ENCODE measurements around the gene TSPAN4. TPM values are rescaled to one million over a fixed set of nuclear protein-coding genes. Genes with fewer than 3 reads are reported as not detected.

TSPAN4 gene
- total RNA-seq, 4 donors from 2014 or later = 57.3 to 88.3 (median 70.7) TPM

GRCh38 chr11:898540-899190, 56.0 kb downstream of the TSPAN4 start:
- TF ChIP-seq POLR2A (IDR thresholded peaks at IDR 0.05) = no peak
- TF ChIP-seq CTCF (IDR thresholded peaks at IDR 0.05) = no peak
- WGBS, 2 donors = 91 to 95% methylated on average over 21 to 22 of the region's 22 CpGs
- no peak for DNase-seq (ENCODE audit: low spot score in 2 of 2)
- no peak overlapping the region for H3K4me3 ChIP-seq (ENCODE audit: low read depth, poor library complexity, severe bottlenecking)
- intact Hi-C loops (cut with DNase I; ENCODE audit: low total_unique reads) = no loop called here

- no peak for DNase-seq (ENCODE audit: low spot score in 2 of 2)
- WGBS, 2 donors = 95 to 97% methylated on average over 11 of the region's 11 CpGs
- intact Hi-C loops (cut with DNase I; ENCODE audit: low total_unique reads) = no loop called here
- H3K4me3 ChIP-seq (ENCODE audit: low read depth, poor library complexity, severe bottlenecking) = no peak overlapping the region
- no peak for TF ChIP-seq CTCF (IDR thresholded peaks at IDR 0.05)
- no peak for TF ChIP-seq POLR2A (IDR thresholded peaks at IDR 0.05)
Observed at GRCh38 chr11:899724-900123, 57.1 kb downstream of the TSPAN4 start.

GRCh38 chr11:900545-900944, 57.9 kb downstream of the TSPAN4 start:
- H3K4me3 ChIP-seq (ENCODE audit: low read depth, poor library complexity, severe bottlenecking) = no peak overlapping the region
- 91 to 98% methylated on average over 6 to 7 of the region's 7 CpGs for WGBS, 2 donors
- intact Hi-C loops (cut with DNase I; ENCODE audit: low total_unique reads) = no loop called here
- no peak for DNase-seq (ENCODE audit: low spot score in 2 of 2)
- no peak for TF ChIP-seq CTCF (IDR thresholded peaks at IDR 0.05)
- no peak for TF ChIP-seq POLR2A (IDR thresholded peaks at IDR 0.05)

- no peak overlapping the region for H3K4me3 ChIP-seq (ENCODE audit: low read depth, poor library complexity, severe bottlenecking)
- TF ChIP-seq CTCF (IDR thresholded peaks at IDR 0.05) = no peak
- TF ChIP-seq POLR2A (IDR thresholded peaks at IDR 0.05) = no peak
- WGBS, 2 donors = 91 to 93% methylated on average over 19 of the region's 19 CpGs
- DNase-seq (ENCODE audit: low spot score in 2 of 2) = no peak
- intact Hi-C loops (cut with DNase I; ENCODE audit: low total_unique reads) = no loop called here
Observed at GRCh38 chr11:901452-902061, 58.9 kb downstream of the TSPAN4 start.

- TF ChIP-seq POLR2A (IDR thresholded peaks at IDR 0.05) = no peak
- TF ChIP-seq CTCF (IDR thresholded peaks at IDR 0.05) = no peak
- WGBS, 2 donors = 89 to 91% methylated on average over 7 of the region's 7 CpGs
- no peak for DNase-seq (ENCODE audit: low spot score in 2 of 2)
- intact Hi-C loops (cut with DNase I; ENCODE audit: low total_unique reads) = no loop called here
- no peak overlapping the region for H3K4me3 ChIP-seq (ENCODE audit: low read depth, poor library complexity, severe bottlenecking)
Observed at GRCh38 chr11:904380-904779, 61.7 kb downstream of the TSPAN4 start.

Data from lower leg skin (tissue), 4 donors.